CD4-positive, alpha-beta T cell treated with Interleukin-21 for 1 hour (primary cell): ENCODE data around the gene LEP.

Source experiments
- DNase-seq: peaks from one replicate; pipeline ENCODE4 v3.0.0-alpha.2; 2020

Gene LEP

DNA sequence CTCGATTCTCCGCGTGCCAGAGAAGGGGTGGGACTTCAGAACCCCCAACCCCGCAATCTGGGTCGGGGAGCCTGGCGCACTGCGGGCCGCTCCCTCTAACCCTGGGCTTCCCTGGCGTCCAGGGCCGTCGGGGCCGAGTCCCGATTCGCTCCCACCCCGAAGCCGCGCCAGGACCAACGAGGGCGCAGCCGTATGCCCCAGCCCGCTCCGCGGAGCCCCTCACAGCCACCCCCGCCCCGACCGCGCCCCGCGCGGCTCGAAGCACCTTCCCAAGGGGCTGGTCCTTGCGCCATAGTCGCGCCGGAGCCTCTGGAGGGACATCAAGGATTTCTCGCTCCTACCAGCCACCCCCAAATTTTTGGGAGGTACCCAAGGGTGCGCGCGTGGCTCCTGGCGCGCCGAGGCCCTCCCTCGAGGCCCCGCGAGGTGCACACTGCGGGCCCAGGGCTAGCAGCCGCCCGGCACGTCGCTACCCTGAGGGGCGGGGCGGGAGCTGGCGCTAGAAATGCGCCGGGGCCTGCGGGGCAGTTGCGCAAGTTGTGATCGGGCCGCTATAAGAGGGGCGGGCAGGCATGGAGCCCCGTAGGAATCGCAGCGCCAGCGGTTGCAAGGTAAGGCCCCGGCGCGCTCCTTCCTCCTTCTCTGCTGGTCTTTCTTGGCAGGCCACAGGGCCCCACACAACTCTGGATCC is at the start of gene LEP:
Gene LEP, plus strand, starts transcription at position 583 of the 691 bp plus-strand sequence. CDS start 10,741 bp downstream, outside the sequence.
- DNase-seq: no peak

DNA sequence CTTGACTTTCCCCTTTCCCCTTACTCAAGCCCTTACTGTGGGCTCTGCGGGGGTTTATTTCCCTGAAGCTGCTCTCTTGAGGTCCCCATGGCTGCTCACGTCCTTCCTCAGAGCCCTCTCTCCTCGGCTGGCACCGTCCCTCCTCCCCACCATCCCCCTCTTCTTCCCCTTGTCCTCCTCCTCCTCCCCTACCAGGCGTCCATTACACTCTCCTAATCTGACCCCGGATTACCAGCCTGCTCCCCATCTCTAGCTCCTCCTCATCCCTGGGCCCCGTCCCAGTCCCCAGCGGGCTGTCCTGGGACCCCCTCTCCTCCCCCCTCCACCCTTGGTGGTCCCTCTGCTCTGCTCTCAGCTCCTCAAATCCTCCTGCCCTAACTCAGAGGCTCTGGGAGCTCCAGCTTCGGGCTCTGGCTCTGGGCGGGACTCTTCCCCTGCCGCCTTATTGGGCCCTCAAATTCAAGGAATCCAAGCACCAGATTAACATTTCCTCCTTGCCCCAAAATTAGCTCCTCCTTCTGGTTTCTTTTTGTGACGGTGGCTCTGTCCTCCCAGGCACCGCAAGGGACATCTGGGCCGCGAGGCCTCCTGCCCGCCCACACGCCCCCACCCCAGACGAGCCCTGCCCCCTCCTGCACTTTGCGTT is 48.5 kb upstream of the LEP start:
- DNase-seq: no peak

GRCh38 chr7:128194533-128195282 is 46.4 kb upstream of the LEP start:
- DNase-seq: no peak

- no peak for DNase-seq
Measured at GRCh38 chr7:128197589-128197988, 43.5 kb upstream of the LEP start.

DNA sequence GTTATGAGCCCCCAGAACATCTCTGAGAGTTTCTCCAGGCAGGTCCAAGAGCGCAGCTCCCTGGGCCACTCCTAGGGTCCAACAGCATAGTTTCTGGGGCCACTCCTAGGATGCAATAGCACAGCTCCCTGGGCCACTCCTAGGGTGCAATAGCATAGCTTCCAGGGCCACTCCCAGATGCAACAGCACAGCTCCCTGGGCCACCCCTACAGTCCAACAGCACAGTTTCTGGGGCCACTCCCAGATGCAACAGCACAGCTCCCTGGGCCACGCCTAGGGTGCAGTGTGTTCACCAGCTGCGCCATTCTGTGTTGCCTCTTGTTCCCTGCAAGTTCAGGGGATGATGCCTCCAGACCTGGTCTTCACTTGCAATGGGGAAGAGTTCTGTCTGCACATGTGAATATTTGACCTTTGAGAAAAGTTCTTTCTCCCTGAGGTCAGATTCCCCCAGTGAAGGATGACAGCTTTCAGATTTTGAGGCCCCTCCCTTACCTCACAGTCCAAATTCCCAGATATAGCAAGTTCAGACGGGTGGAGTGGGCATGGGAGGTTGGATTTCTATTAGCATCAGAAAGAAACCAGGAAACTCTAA is 43.0 kb upstream of the LEP start:
- no peak for DNase-seq

- DNase-seq: no peak
Measured at GRCh38 chr7:128200376-128200775, 40.7 kb upstream of the LEP start.

GRCh38 chr7:128201067-128201689 is 39.9 kb upstream of the LEP start:
- no peak for DNase-seq

DNA sequence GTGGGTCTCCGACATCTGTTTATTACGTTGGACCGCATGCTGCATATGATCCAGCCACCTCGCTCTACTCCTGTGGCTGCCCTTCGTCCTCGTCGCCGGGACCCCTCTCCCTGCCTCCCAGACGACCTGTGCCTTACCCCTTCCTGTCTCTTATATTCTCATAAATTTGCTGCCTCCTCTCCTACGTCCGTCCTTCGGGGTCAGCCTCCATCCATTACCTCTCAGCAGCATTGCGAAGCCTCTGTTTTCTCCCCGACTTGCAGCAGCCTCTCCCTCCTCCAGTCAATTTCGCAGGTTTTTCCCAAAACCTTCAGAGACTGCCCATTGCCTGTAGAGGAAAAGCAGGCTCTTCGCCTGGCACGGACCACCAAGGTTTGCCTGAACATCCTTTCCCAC is 39.4 kb upstream of the LEP start:
- no peak for DNase-seq

DNA sequence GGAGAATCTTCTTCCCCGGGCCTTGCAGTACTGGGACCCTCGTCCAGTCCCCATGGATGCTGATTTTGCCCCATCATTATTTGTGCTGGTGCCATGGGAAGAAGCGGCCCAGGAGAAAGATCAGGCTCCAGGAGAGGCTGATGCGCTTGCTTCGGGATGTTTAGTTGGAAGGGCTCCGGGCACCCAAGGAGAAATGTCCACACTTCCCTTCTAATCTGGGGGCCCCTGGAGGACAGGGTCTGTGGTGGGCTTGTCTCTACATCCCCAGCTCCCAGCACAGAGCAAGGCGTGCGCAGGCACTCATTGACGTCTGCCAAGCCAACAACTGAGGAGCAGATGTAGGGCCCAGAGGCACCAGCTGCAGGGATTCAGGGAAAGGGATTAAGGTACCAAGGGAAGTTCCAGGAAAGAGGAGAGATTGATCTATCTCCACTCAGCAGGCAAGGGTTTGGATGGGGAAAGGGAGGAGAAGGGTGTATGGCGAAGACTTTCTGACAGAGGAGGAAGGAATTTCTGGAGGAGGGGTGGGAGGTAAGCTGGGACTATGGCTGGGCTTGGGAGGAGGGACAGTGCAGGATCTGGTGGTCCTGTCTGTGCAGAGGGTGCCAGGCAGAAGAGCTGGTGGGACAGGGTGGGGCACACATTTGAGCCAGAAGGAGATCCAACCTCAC is 38.7 kb upstream of the LEP start:
- no peak for DNase-seq

DNA sequence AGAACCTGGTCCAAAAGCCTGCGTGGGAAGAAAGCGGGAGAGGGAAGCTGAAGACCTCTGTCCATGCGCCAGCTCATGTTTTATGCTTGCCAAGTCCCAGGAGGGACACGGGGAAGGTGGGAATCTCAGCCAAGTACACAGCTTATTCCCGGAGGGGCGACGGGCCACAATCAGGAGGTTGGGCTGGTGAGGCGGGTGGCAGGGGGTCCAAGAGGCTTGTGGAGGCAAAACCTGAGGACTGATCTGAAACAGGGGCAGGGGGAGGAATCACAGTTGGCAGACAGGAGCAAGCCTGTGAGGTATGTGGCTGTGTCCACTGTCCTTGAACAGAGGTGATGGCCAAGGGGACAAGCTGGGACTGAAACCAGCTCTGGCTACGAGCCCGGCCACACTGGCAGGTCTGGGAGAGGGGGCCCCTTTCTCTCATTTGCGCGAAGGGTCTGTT is 38.0 kb upstream of the LEP start:
- no peak for DNase-seq

GRCh38 chr7:128203710-128204214 is 37.3 kb upstream of the LEP start:
- DNase-seq: no peak

DNA sequence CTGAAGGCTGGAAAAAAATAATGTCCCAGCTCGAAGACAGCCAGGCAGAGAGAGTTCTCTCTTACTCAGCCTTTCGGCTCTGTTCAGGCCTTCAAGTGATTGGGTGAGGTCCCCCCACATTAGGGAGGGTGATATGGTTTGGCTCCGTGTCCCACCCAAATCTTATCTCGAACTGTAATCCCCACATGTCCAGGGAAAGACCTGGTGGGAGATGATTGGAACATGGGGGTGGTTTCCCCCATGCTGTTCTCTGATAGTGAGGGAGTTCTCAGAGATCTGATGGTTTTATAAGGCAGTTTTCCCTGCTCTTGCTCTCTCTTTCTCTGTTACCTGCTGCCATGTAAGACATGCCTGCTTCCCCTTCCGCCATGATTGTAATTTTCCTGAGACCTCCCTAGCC is 36.6 kb upstream of the LEP start:
- no peak for DNase-seq

DNA sequence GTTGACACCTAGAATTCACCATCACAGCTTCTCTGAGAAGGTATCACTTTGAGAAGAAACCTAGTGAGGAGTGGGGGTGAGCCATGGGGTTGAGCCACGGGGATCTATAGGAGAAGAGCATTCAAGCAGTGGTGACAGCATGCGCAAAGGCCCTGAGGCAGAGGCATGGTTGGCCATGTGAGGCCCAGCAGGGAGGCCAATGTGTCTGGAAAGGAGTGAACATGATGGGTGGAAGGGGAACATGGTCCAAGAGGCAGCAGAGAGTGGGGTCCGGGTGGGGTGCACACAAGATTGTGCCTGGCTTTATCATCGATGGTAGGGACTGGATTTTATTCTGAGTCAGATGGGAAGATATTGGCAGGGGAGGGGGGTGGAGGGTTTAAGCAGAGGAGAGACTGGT is 36.0 kb upstream of the LEP start:
- DNase-seq: no peak

DNA sequence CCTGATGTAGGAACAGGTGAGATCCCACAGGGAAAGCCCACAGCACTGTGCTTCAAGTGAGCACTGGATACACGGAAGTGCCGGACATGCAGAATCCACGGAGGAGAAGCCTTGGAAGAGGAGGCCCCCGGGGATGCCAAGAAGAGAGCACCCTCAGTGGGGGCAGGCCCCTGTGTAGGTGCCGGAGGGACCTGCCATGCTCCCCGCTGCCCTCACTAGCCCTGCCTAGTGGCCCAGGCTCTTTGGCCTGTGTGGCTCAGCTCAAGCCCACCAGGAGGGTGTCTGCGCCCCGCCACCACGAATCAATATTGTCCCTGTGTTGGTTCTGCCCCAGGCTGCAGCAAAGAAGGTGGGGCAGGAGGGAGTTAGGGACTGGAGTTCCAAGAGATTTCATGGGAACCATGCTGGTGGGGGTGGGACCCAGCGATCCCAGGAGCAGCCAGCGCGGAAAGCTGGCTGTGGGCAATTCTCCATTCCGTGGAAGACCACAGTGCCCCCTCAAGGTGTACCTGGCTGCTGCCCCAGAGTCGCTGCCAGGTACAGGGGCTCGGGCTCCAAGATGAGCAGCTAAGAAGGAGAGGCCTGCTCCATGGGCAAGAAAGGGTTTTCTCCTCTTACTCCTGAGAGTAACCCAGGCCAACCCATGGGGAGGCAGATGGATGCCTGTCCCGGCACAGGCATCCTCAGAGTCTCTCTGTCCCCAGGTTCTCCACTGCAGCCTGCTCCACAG is 34.9 kb upstream of the LEP start:
- DNase-seq: no peak

- DNase-seq: no peak
Measured at GRCh38 chr7:128206747-128207500, 34.2 kb upstream of the LEP start.

- DNase-seq: no peak
Measured at GRCh38 chr7:128207609-128208008, 33.5 kb upstream of the LEP start.

DNA sequence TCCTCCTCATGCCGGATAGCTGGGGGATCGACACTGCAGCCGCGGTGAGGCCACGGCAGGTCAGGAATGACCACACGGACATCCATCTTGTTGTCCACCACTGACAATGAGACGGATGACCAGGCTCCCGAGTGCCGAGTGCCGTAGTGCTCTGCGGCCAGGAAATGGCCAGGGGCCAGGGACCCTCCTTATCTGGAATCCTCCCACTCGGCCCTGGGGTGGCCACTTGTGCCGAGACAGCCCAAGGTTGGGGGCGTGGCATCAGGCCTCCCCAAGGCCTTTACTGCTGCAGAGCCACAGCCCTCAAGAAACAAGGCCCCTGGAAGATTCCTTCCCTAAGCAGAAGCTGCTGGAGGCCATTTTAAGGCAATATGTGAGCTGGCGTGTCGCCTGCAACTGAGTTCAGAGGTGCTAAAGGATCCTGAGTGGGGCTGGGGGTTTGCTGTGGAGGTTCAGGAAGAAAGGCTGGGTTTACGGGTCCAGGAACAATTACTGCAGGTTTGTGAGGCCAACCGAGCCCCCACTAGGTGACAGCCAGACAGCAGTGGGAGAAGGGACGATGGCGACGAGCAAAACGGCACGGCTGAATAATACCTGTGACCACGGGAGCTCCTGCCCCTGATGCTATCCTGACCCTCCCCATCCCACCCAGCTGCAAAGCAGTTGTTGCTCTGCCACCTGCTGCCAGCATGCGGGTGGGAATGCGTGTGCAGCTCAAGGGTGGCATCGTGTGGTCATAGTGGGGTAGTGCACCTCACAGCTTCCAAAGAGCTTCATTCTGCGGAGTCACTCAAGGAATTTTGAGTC is 31.6 kb upstream of the LEP start:
- peak; percentile 70 for DNase-seq

DNA sequence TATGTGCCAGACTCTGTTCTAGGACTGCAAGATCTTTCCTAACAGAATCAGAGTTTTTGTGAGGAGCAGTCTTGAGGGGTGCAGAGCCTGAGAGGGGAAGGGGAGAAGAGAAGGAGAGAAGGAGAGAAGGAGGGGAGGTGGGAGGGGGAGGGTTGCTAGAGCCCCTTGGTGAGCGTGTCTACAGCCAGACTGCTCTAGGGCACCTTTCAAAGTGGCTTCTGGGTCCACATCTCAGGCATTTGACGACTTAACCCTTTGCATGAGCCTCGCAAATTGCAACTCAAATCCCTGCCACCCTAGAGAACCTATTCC is 31.1 kb upstream of the LEP start:
- no peak for DNase-seq

DNA sequence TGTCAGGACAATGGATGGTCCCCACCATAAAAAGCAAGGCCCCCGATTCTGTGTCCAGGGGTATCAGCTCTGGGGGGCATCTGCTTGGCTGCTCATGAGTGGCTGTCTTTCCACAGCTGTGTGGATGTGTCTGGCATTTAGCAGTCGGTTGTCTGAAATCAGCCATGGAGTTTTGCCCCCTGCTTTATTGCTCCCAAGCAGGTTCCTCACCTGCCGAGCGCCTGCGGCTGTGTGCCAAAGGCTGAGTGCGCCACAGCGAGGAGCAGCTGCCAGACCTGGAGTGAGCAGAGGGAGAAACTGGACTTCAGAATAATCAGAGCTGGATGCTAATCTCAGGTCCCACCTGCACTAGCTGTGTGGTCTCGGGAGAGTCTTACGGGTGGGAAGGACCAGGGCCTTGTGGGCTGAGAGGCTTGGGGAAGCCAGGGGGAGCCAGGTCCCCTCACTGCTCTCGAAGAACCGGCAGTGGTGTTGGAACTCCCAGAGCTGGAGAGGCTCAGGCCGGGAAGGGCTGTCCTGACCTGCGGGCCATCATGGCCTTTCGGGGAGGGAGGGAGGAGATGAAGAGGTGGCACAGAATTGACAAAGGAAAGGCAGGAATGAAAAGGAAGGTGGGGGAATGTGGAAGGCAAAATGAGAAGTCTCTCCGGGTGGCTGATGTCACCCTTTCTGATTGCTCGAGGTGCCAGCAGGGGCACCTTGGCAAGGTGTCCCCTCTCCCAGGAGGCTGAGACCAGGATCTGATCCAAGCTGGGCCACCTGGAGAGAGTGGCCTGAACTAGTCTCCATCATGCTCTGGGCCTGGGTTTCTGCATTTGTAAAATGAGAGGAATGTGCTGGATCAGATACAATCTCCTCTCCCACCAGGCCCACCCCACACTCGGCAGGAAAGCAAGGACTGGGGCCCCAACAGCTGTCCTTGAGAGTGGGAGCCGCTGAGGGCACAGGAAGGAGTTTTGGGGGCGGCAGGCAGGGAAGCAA is 30.2 kb upstream of the LEP start:
- no peak for DNase-seq
